ENCODE data around the gene ALDH4A1. TPM values are rescaled to one million over a fixed set of nuclear protein-coding genes. Genes with fewer than 3 reads are reported as not detected.

Gene ALDH4A1
- total RNA-seq, 3 donors from 2014 or later (not counting 1 experiment from before 2014, with no cell fraction given) = 3.4 to 4.1 (median 3.7) TPM

DNA sequence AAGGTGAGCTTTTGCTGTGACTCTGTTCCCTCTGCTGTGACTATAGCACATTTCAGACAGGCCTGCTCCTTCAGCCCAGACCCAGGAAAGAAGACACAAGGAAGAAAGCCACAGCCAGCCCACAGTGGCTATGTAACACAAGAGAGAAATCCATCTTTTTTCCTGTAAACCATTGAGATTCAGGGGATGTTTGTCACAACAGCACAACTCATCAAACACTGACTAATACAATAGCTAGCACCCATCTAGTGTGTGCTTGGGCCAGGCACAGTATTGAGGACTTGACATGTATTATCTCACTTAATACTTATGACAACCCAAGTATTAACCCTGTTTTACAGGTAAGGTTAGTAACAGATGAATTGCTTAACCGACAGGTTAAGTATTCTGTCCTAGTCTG is 72.7 kb downstream of the ALDH4A1 start:
- no peak overlapping the region for H3K27ac Mint-ChIP-seq
- H3K27me3 ChIP-seq (ENCODE audit: control insufficient read depth, insufficient read depth, low read length) = no peaks in the 10 kb centered on the region
- H3K27ac ChIP-seq (ENCODE audit: low read length) = no peak overlapping the region
- peaks cover 7% of the 10 kb centered on the region for H3K9me3 ChIP-seq (ENCODE audit: control insufficient read depth, insufficient read depth, low read length)
- peaks cover 6% of the 10 kb centered on the region for H3K36me3 Mint-ChIP-seq
- H3K4me1 Mint-ChIP-seq = peaks cover 12 to 33% of the 10 kb centered on the region in 2 donors
- H3K27me3 Mint-ChIP-seq (ENCODE audit: low read depth in 2 of 2) = peaks cover 0 to 2% of the 10 kb centered on the region in 2 donors
- intact Hi-C loops (cut with micrococcal nuclease) = no loop called here
- peaks cover 9% of the 10 kb centered on the region in 2 donors for H3K9me3 Mint-ChIP-seq
- no peak overlapping the region for H3K4me3 ChIP-seq (ENCODE audit: low read length)
- peaks cover 7% of the 10 kb centered on the region for H3K4me1 ChIP-seq (ENCODE audit: control insufficient read depth, insufficient read depth, low read length)
- TF ChIP-seq CTCF (IDR thresholded peaks at IDR 0.05) = no peak
- no peak for ATAC-seq
- WGBS (ENCODE audit: insufficient coverage) = 80% methylated on average over 1 of the region's 1 CpG
- H3K4me3 Mint-ChIP-seq = no peak overlapping the region
- no peaks in the 10 kb centered on the region for H3K36me3 ChIP-seq (ENCODE audit: control insufficient read depth, insufficient read depth, low read length)
- no peak for DNase-seq

GRCh38 chr1:18828224-18828623 is 74.1 kb downstream of the ALDH4A1 start:
- Mint-ChIP-seq H3K4me1 (peaks cover 12 to 33% of the 10 kb centered on the region in 2 donors), H3K4me3 (peak overlapping the region; percentile 75), H3K27me3 (ENCODE audit: low read depth in 2 of 2) (peaks cover 0 to 2% of the 10 kb centered on the region in 2 donors), H3K36me3 (peaks cover 6% of the 10 kb centered on the region), H3K27ac (peak overlapping the region; percentile 80 to 89), H3K9me3 (peaks cover 9% of the 10 kb centered on the region in 2 donors)
- peaks cover 7% of the 10 kb centered on the region for H3K9me3 ChIP-seq (ENCODE audit: control insufficient read depth, insufficient read depth, low read length)
- no peaks in the 10 kb centered on the region for H3K36me3 ChIP-seq (ENCODE audit: control insufficient read depth, insufficient read depth, low read length)
- DNase-seq (peak in 1 of 2 donors; percentile 40), ATAC-seq (peak; percentile 94 to 98 (median 95))
- no peak overlapping the region for H3K27ac ChIP-seq (ENCODE audit: low read length)
- peak; percentile 16 for TF ChIP-seq CTCF (IDR thresholded peaks at IDR 0.05)
- 29% methylated on average over 1 of the region's 2 CpGs for WGBS (ENCODE audit: insufficient coverage)
- H3K4me1 ChIP-seq (ENCODE audit: control insufficient read depth, insufficient read depth, low read length) = peaks cover 7% of the 10 kb centered on the region
- no peak overlapping the region for H3K4me3 ChIP-seq (ENCODE audit: low read length)
- no peaks in the 10 kb centered on the region for H3K27me3 ChIP-seq (ENCODE audit: control insufficient read depth, insufficient read depth, low read length)
- intact Hi-C loops (cut with micrococcal nuclease) = loop anchor here (1.0 kb wide), 1 partner anchor 11 kb away; no protein-coding TSS in a partner anchor

GRCh38 chr1:18823438-18823837 is 78.9 kb downstream of the ALDH4A1 start:
- DNase-seq (no peak), ATAC-seq (no peak)
- H3K4me1 Mint-ChIP-seq = peaks cover 17 to 39% of the 10 kb centered on the region in 2 donors
- H3K4me3 ChIP-seq (ENCODE audit: low read length) = no peak overlapping the region
- peak overlapping the region in 1 of 2 donors; percentile 16 for H3K27ac Mint-ChIP-seq
- H3K9me3 Mint-ChIP-seq = peaks cover 9% of the 10 kb centered on the region in 2 donors
- H3K4me3 Mint-ChIP-seq = no peak overlapping the region
- intact Hi-C loops (cut with micrococcal nuclease) = no loop called here
- H3K4me1 ChIP-seq (ENCODE audit: control insufficient read depth, insufficient read depth, low read length) = no peaks in the 10 kb centered on the region
- no peak overlapping the region for H3K27ac ChIP-seq (ENCODE audit: low read length)
- peaks cover 4% of the 10 kb centered on the region for H3K9me3 ChIP-seq (ENCODE audit: control insufficient read depth, insufficient read depth, low read length)
- peaks cover 19 to 22% of the 10 kb centered on the region in 2 donors for H3K27me3 Mint-ChIP-seq (ENCODE audit: low read depth in 2 of 2)
- 95% methylated on average over 6 of the region's 6 CpGs for WGBS (ENCODE audit: insufficient coverage)
- H3K36me3 Mint-ChIP-seq = peaks cover 6% of the 10 kb centered on the region
- H3K27me3 ChIP-seq (ENCODE audit: control insufficient read depth, insufficient read depth, low read length) = peaks cover 7% of the 10 kb centered on the region
- H3K36me3 ChIP-seq (ENCODE audit: control insufficient read depth, insufficient read depth, low read length) = no peaks in the 10 kb centered on the region
- TF ChIP-seq CTCF (IDR thresholded peaks at IDR 0.05) = no peak

Other genes starting within 250 kb of the ALDH4A1 start
- gene TAS1R2, start 42.9 kb downstream of the ALDH4A1 start, total RNA-seq = not detected
- gene IFFO2, start 54.1 kb upstream of the ALDH4A1 start, total RNA-seq = 100 to 1,000 TPM in 1 of 3 donors, 10 to 100 TPM in 2; 52.4 to 105 (median 66.5) TPM